NK-92 treated with Interleukin-12 subunit alpha and Interleukin-12 subunit beta, amount 100 ng/mL, for 24 hours (cell line): ENCODE data around the gene TESMIN.

ENCODE experiments used
- DNase-seq: peaks from one replicate; lab custom pipeline; 2025; lab: John Stamatoyannopoulos, UW

Gene TESMIN

GRCh38 chr11:68762481-68762880 lies 11.2 kb upstream of the TESMIN start:
- DNase-seq = no peak

GRCh38 chr11:68761801-68762200 lies 10.5 kb upstream of the TESMIN start:
- DNase-seq = no peak

- no peak for DNase-seq
Measured at GRCh38 chr11:68759991-68760390, 8.7 kb upstream of the TESMIN start.

- DNase-seq = no peak
Measured at GRCh38 chr11:68757711-68758110, 6.4 kb upstream of the TESMIN start.

- DNase-seq = no peak
Measured at GRCh38 chr11:68756171-68756766, 4.9 kb upstream of the TESMIN start.

- no peak for DNase-seq
Measured at GRCh38 chr11:68753300-68753699, 2.0 kb upstream of the TESMIN start.

GRCh38 chr11:68751004-68751325 lies 355 bp downstream of the TESMIN start:
- no peak for DNase-seq

- DNase-seq = no peak
Measured at GRCh38 chr11:68750195-68751003, 921 bp downstream of the TESMIN start.

GRCh38 chr11:68749229-68750123 lies 1.8 kb downstream of the TESMIN start:
- no peak for DNase-seq

GRCh38 chr11:68748061-68748460 lies 3.3 kb downstream of the TESMIN start:
- DNase-seq = no peak

GRCh38 chr11:68743539-68743938 lies 7.8 kb downstream of the TESMIN start:
- no peak for DNase-seq

GRCh38 chr11:68741463-68741862 lies 9.9 kb downstream of the TESMIN start:
- DNase-seq = no peak

GRCh38 chr11:68735646-68736045 lies 15.7 kb downstream of the TESMIN start:
- DNase-seq = no peak

- DNase-seq = no peak
Measured at GRCh38 chr11:68735125-68735524, 16.2 kb downstream of the TESMIN start.

- DNase-seq = no peak
Measured at GRCh38 chr11:68734111-68734510, 17.2 kb downstream of the TESMIN start.

GRCh38 chr11:68727783-68728182 lies 23.5 kb downstream of the TESMIN start:
- no peak for DNase-seq

GRCh38 chr11:68724293-68724692 lies 27.0 kb downstream of the TESMIN start:
- DNase-seq = no peak

- DNase-seq = no peak
Measured at GRCh38 chr11:68722143-68722542, 29.2 kb downstream of the TESMIN start.

- no peak for DNase-seq
Measured at GRCh38 chr11:68721075-68721474, 30.2 kb downstream of the TESMIN start.

GRCh38 chr11:68715456-68716122 lies 35.7 kb downstream of the TESMIN start:
- DNase-seq = no peak

GRCh38 chr11:68714060-68714856 lies 37.1 kb downstream of the TESMIN start:
- DNase-seq = no peak
